H54 (cell line): ENCODE results near the gene NFATC1.

Experiments used
- DNase-seq: peaks from one replicate; pipeline ENCODE4 v3.0.0; 2011; ENCODE audit warnings: low spot score, mixed read lengths; ENCODE audit not compliant: insufficient read length
- FAIRE-seq: peaks from 3 replicates; lab custom pipeline; 2011; peaks lifted over from hg19 to GRCh38; lab: Jason Lieb, UNC
- POLR2A ChIP-seq: IDR thresholded peaks from 2 replicates; pipeline ENCODE4 v1.6.1; 2011; ENCODE audit warnings: low read depth, mild to moderate bottlenecking, low read length

Gene NFATC1

DNA sequence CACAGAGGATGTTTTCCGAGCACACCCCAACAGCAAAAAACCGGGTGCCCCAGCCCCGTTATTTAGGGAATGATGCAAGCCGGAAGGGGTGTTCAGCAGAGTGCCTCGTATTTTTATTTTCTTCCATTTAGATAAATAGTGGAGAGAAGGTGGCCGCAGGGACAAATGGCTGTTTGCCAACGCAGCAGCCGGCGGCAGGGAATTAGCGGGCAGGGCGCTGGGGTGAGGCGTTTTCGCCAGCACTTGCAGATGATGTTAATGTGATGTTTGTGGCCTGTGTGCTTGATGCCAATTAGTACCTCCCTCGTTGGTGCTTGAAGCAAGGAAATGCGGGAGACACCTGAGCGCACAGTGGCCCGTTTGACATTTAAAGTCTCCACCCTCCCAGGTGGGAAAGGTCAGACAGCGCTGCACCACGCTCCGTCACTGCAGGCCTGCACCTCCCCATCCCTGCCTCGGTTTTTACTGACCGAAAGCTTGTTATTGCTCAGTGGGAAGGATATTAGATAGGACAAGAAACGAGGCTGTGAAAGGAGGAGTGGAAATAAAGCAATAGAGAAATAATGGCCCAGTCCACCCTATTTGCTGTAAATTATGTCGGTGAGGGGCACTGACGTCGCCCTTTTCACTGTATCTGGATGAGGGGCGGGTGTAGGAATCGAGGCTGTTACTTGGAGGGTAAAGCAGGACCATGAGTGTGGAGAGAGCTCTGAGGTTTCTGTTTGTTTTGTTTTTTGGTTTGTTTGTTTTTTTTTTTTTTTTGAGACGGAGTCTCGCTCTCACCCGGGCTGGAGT is 39.1 kb downstream of the NFATC1 start:
- TF ChIP-seq POLR2A: no peak
- DNase-seq (no peak), FAIRE-seq (no peak)

DNA sequence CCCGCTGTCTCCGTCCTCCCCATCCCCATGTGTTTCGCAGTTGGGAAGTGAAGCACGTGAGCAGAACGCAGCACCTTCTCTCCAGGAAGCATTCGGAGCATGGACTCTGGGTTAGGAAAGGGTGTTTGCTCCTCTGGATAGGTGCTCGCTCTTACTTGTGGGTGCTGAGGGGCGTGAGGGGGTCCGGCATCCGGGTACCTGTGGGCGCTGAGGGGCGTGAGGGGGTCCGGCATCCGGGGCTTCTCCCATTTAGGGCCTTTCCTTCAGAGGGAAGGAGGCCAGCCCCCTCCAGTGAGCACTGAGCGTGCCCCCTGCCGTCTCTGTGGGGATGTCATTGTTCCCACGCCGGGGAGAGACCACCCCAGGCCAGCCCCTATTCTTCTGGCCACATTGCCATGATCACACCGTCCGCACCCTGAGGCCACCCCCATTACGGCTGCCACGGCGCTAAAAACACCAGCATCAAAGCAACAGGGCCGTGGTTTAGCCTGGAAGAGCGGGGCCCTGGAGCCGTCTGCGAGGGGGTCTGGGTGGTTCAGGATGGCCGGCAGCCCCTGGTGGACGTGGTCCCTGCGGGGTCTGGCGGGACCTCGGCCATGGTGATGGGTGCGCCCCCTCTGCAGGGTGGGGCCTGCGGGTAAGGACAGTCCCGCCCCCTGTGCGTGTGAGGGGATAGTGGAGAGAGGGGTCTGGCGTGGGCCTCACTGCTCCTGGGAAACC is 41.0 kb downstream of the NFATC1 start:
- no peak for FAIRE-seq
- no peak for TF ChIP-seq POLR2A
- no peak for DNase-seq

DNA sequence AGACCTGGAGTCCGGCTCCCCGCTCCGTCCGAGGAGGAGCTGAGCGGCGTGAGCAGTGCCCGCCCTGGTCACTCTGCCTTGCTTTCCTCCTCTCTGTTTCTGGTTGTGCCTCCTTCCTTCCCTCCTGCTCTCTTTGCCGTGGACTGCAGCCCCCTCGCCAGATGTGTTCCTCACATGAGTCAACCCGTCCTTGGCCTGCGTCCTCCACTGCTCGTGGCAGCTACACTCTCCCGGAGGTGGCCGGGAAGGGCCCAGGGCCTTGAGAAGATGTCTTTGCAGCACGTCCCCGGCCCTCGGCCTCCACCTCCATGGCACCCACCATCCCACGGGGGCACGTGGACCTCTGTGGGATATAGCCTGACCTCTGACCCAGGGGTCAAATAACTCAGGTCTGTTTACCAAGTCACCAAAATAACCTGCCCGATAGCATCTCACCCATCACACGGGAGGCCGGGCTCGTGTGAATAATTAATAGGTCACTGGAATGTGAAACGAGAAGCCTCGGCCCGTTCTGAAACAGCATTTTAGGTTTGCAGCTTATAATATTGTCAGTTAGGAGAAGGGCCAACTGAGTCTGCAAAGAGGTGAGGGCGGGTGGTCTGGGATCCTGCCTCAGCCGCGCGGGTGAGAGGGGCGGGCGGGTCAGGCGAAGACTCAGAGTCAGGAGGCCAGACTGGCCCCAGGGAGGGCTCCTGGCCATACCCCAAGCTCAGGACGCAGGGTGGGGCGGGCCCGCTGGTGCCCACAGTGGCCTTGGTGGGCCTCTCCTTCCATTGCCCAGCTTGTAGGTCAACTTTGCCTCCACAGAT is 42.6 kb downstream of the NFATC1 start:
- DNase-seq (no peak), FAIRE-seq (no peak)
- no peak for TF ChIP-seq POLR2A

DNA sequence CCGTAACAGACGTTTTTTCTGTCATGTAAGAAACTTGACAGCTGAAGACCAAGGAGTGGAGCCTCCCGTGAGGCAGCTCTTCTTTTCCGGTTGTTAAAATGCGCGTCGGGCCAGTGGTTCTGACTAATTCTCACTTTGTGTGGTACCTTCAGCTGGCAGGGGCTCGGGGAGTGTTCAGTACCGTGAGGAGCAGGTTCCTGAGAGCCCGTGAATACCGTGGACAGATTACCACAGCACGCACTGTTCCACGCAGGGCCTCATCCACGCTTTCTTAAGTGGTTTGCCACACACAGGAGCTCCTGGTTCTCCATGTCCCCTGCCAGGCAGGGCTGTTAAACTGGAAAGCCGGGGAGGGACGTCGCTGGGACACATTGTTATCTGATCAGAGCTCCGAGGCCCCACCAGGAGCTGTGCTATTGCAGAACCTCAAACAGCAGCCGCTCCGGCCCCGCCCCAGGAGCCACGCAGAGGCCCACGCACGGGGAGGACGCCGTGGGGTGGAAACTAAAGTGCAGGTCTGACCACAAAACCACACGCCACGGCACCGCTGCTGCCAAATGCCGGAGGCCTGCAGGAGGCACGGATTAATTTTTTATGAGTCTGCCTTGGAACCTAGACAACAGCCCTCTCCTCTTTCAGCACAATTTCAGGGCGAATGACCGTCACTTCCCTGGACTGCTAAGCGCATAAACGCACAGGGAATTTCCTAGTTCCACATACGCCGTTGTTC is 43.3 kb downstream of the NFATC1 start:
- DNase-seq: no peak
- TF ChIP-seq POLR2A: no peak
- FAIRE-seq: no peak

DNA sequence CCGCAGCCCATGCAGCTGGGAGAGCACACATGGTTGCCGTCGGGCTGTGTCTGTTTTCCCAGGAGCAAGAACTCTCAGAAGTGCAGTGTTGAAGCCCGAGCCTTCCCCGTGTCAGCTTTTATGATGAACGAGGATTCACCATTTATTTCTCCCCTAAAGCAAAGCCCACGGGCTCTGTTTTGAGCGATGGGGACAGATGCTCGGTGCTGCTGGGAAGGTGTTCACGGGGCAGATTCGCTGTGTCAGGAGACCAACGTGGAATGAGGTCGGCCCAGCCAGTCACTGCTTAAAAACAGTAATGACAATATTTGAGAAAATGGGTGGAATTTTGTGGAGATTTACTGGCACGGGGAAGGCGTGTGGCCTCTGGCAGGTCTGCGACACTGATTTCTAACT is 43.9 kb downstream of the NFATC1 start:
- no peak for DNase-seq
- no peak for FAIRE-seq
- no peak for TF ChIP-seq POLR2A

DNA sequence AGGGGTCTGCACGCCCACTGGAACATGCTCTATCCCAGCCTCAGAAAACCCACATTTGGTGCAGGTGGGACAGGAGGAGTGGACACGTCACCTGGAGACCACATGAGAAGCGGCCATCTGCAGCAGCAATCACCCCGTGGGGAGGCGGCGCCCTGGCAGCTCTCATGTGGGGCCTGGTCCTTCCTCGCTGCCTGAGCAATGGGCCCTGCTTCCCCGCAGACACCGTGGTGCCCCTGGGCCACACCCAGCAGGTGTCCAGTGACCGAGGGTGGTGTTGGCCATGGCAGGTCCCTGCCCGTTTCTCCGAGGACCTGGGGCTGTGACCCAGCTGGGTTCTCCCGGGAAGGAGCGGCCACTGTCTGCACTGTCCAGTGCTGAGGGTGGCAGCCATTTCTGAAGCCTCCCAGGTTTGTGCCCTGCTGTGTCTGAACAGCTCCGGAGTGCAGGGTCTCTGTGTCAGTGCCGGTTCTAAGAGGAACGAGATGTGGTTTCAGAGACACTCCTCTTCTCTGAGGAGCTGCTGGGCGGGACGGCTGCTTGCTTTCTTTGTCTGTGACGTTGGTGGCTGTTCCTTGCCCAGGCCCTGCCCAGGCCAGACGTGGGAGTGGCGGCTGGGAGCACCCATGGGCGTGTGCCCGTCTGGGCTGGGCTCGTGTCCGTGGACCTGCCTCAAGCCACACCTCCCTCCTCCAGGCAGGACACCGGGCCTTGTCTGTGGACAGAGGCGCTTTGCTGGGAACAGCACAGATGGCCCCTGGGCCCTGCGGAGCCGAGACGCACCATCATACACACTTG is 44.8 kb downstream of the NFATC1 start:
- no peak for TF ChIP-seq POLR2A
- DNase-seq (no peak), FAIRE-seq (no peak)

DNA sequence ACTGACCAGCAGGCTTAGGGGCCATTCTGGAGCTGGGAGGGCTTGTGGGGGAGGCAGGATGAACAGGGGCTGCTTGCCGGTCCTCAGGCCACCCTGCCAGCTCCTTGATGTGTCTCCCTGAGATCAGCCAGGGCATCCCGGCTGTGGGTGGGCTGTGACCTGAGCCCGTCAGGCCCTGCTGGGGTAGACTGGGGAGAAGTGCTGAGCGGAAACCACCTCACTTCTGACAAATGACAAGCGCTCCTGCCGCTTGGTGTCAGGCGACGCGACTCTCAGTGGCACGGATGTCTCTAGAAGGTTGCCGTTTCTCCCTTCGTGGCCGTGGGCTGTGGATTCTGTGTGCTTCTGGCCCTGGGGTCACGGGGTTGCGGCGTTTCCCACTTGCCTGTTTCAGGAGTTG is 45.7 kb downstream of the NFATC1 start:
- FAIRE-seq (no peak), DNase-seq (no peak)
- TF ChIP-seq POLR2A: no peak

DNA sequence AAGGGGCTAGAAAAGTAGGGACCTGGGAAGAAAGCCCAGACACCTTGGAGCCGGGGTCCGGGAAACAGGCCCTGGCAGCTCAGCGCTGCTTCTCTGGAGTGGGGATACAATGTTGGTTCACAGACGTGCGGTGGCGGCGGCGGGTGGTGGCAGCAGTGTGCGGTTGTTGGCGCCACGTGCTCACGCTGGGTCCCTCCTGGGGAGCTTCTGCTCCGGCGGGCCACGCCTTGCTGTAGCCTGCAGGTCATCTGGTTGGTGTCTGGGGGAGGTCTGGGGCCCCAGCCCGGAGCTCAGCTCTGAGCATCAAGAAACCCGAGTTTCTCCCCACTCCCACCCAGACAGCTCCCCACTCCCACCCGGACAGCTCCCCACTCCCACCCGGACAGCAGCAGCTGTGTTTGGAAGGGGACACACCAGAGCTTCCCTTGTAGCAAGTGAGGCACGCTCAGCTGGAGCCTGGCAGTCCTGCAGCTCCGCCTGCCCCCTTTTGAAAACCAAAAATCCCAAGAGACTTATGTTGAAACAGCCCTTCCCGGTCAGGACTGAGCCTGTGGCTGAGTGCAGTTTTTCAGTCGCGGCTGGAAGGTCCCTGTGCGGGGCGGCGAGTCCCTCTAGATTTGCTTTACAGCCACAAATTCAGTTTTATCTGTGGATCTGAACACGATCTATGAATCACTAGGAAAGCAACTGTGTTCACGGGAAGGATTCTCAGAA is 46.9 kb downstream of the NFATC1 start:
- no peak for TF ChIP-seq POLR2A
- FAIRE-seq: no peak

DNA sequence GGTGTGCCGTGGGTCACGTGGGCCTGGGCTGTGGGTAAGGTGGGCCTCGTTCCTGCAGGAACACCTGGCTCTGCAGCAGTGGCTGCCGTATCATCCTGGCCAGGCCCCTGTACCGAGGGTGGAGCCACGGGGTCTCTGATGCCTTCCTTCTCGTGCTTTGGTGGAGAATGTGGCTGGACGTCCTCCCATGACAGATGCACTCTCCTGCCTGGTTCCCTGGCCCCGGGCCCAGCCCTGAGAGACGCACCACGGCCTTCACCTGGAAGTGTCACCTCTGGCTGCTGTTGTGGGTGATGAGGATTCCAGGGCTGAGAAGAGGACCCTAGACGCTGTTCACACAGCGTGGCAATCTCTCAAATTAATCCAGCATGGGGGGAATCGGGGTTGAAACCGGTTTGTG is 49.5 kb downstream of the NFATC1 start:
- FAIRE-seq: no peak
- no peak for DNase-seq
- no peak for TF ChIP-seq POLR2A

More for the DNA sequence above, 46.9 kb downstream of the NFATC1 start:
- no peak for DNase-seq

DNA sequence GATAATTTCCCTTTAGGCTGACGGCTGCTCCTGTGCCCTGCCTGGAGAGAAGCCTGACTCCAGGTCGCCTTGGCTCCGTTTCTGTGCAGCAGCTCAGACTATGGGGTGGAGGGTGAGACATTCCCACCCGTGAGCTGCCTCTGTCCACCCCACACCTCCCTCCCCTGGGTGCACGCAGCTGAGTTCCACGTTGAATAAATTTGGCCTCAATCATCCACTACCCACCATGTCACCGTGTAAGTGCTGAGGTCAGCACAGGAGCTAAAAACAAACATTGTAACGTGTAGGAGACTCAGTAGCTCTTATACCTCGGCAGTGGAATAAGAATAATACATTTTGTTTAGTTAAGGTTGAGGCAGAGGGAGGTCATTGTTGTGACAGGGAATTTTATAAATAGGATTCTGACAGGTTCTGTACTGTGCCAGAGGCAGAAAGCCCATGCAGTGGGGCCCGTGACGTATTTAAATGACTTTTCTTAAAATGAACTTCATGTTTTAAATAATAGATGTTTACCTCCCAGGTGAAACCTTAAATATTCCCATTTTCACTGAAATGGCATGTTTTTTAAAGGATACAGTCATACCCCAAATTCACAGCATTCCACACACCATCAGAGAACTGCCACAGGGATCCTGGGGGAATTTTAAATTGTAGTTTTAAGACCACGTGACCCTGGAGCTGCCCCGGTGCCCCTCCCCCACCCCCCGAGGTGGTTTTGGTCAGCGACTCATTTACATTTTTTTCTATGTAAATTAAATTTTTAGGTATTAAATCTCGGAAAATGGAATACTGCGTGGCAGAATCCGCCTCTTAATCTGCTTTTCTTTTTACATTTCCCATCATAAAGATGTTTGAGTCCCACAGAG is 50.2 kb downstream of the NFATC1 start:
- DNase-seq (no peak), FAIRE-seq (no peak)
- no peak for TF ChIP-seq POLR2A

DNA sequence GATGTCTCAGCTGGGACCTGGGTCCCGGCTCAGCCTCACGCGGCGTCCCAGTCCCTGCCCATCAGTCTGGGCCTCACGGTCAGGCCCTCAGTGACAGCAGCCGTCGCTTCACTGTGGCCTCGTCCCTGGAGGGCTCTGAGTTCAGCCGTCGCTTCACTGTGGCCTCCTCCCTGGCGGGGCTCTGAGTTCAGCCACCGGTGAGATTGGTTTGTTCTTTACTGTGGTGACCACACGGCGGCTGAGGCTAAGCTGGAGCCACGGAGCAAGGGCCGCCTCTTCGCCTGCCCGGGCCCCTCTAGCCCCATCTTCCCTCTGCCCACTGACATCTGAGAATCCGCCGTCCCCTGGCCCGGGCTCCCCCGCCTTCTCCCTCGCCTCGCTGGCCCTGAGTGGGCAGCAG is 51.2 kb downstream of the NFATC1 start:
- TF ChIP-seq POLR2A: no peak
- FAIRE-seq: no peak

DNA sequence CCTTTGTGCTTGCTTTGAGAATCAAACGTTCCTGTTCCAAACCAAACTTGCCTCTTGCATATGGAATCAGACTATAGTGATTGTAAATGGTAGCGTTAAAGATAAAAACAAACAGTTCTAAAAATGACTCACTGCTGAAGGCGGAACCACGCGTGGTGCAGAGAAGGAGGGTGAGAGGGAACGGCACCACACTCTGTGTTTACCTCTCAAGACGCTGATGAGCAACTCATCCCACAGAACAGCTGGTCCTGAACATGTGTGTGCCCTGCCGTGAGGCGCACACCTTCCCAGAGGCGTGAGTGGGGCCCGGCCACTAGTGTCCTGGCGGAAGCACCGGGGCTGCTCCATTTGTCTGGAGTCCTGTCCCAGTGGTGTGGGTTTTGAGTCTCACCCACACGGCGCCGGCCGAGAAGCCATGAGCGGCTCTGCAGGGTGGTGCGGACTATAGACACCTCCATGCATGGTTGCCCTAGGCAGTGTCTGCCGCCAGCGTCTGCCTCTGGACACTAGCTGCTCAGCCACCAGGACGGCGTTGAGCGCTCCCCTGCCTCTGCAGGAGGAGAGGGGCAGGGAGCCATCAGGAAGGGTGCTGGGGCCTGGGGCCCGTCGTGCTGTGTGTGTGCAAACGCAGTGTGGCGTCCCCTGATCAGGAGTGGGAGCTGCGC is 52.1 kb downstream of the NFATC1 start:
- no peak for DNase-seq
- TF ChIP-seq POLR2A: no peak
- no peak for FAIRE-seq

More for the DNA sequence above, 51.2 kb downstream of the NFATC1 start:
- no peak for DNase-seq
